Activated CD8-positive, alpha-beta memory T cell treated with anti-CD3 and anti-CD28 coated beads, Interleukin-2, amount 50 U/mL, for 24 hours (primary cell): ENCODE results near the gene MAML3.

ENCODE experiments used
- DNase-seq: peaks from one replicate; pipeline ENCODE4 v3.0.0-alpha.2; 2020; ENCODE audit errors: extremely low read depth

The MAML3 gene

GRCh38 chr4:139900964-139901376 lies 253.0 kb downstream of the MAML3 start:
- no peak for DNase-seq

- DNase-seq, result no peak
Measured at GRCh38 chr4:139899346-139899745, 254.6 kb downstream of the MAML3 start.

GRCh38 chr4:139898293-139898692 lies 255.7 kb downstream of the MAML3 start:
- DNase-seq, result no peak

GRCh38 chr4:139896091-139896604 lies 257.8 kb downstream of the MAML3 start:
- no peak for DNase-seq

GRCh38 chr4:139893801-139894200 lies 260.2 kb downstream of the MAML3 start:
- no peak for DNase-seq

- DNase-seq, result no peak
Measured at GRCh38 chr4:139892973-139893736, 260.8 kb downstream of the MAML3 start.

GRCh38 chr4:139890816-139891215 lies 263.2 kb downstream of the MAML3 start:
- DNase-seq, result no peak

- no peak for DNase-seq
Measured at GRCh38 chr4:139889901-139890300, 264.1 kb downstream of the MAML3 start.

GRCh38 chr4:139889264-139889663 lies 264.7 kb downstream of the MAML3 start:
- DNase-seq, result no peak

- no peak for DNase-seq
Measured at GRCh38 chr4:139887962-139888735, 265.8 kb downstream of the MAML3 start.

GRCh38 chr4:139887376-139887802 lies 266.6 kb downstream of the MAML3 start:
- no peak for DNase-seq

- no peak for DNase-seq
Measured at GRCh38 chr4:139886798-139887197, 267.2 kb downstream of the MAML3 start.

GRCh38 chr4:139884438-139884837 lies 269.5 kb downstream of the MAML3 start:
- no peak for DNase-seq

GRCh38 chr4:139880841-139881240 lies 273.1 kb downstream of the MAML3 start:
- DNase-seq, result no peak

GRCh38 chr4:139878050-139878449 lies 275.9 kb downstream of the MAML3 start:
- DNase-seq, result no peak

GRCh38 chr4:139876337-139876941 lies 277.5 kb downstream of the MAML3 start:
- DNase-seq, result no peak

- no peak for DNase-seq
Measured at GRCh38 chr4:139875411-139875825, 278.6 kb downstream of the MAML3 start.

- no peak for DNase-seq
Measured at GRCh38 chr4:139873111-139873860, 280.7 kb downstream of the MAML3 start.

GRCh38 chr4:139872274-139872673 lies 281.7 kb downstream of the MAML3 start:
- DNase-seq, result no peak

GRCh38 chr4:139869810-139870209 lies 284.2 kb downstream of the MAML3 start:
- DNase-seq, result no peak

- no peak for DNase-seq
Measured at GRCh38 chr4:139866276-139866962, 287.6 kb downstream of the MAML3 start.
